Fibroblast of skin of right biceps (primary cell): ENCODE data around the gene ZBTB8B.
"Not testable (repeated sequence)": the region's sequence is repeated elsewhere in the genome, so short reads cannot be mapped to it uniquely, and the experiment has no call there.

Experiments
- DNase-seq: peaks from one replicate; pipeline ENCODE4 v3.0.0-alpha.2; 2013

Gene ZBTB8B

GRCh38 chr1:32470991-32471694 is 6.3 kb downstream of the ZBTB8B start:
- no peak for DNase-seq

- DNase-seq, result no peak
These were observed 7.0 kb downstream of the ZBTB8B start for GRCh38 chr1:32471695-32472362.

GRCh38 chr1:32472966-32473365 is 8.1 kb downstream of the ZBTB8B start:
- not testable (repeated sequence) for DNase-seq

GRCh38 chr1:32474954-32475353 is 10.1 kb downstream of the ZBTB8B start:
- DNase-seq, result no peak

- no peak for DNase-seq
These were observed 15.1 kb downstream of the ZBTB8B start for GRCh38 chr1:32480003-32480402.

GRCh38 chr1:32480761-32481160 is 15.9 kb downstream of the ZBTB8B start:
- DNase-seq, result no peak

- DNase-seq, result not testable (repeated sequence)
These were observed 16.9 kb downstream of the ZBTB8B start for GRCh38 chr1:32481788-32482187.

GRCh38 chr1:32485554-32486255 is 20.8 kb downstream of the ZBTB8B start:
- no peak for DNase-seq

GRCh38 chr1:32486463-32487113 is 21.7 kb downstream of the ZBTB8B start:
- no peak for DNase-seq

- DNase-seq, result no peak
These were observed 22.3 kb downstream of the ZBTB8B start for GRCh38 chr1:32487182-32487581.

- no peak for DNase-seq
These were observed 25.0 kb downstream of the ZBTB8B start for GRCh38 chr1:32489774-32490454.

- no peak for DNase-seq
These were observed 26.5 kb downstream of the ZBTB8B start for GRCh38 chr1:32491386-32491785.

- peak; percentile 40 for DNase-seq
These were observed 29.3 kb downstream of the ZBTB8B start for GRCh38 chr1:32494196-32494595.

- DNase-seq, result no peak
These were observed 30.0 kb downstream of the ZBTB8B start for GRCh38 chr1:32494711-32495337.

GRCh38 chr1:32496127-32496526 is 31.3 kb downstream of the ZBTB8B start:
- peak; percentile 54 for DNase-seq

GRCh38 chr1:32498751-32499150 is 33.9 kb downstream of the ZBTB8B start:
- no peak for DNase-seq

- peak; percentile 75 for DNase-seq
These were observed 35.7 kb downstream of the ZBTB8B start for GRCh38 chr1:32500387-32501209.

GRCh38 chr1:32501865-32502264 is 37.0 kb downstream of the ZBTB8B start:
- DNase-seq, result no peak

GRCh38 chr1:32503153-32503552 is 38.3 kb downstream of the ZBTB8B start:
- no peak for DNase-seq

- DNase-seq, result no peak
These were observed 42.1 kb downstream of the ZBTB8B start for GRCh38 chr1:32507021-32507420.

GRCh38 chr1:32508761-32509160 is 43.9 kb downstream of the ZBTB8B start:
- DNase-seq, result no peak
